ENCODE results near the gene PORCN.
A peak's percentile ranks its signal among the peaks of the same experiment; 100 is the strongest.

The PORCN gene

GRCh38 chrX:48476919-48477318 is 31.9 kb upstream of the PORCN start:
- DNase-seq (ENCODE audit: low spot score), result no peak

GRCh38 chrX:48477960-48478755 is 30.6 kb upstream of the PORCN start:
- no peak for DNase-seq (ENCODE audit: low spot score)

GRCh38 chrX:48478806-48479205 is 30.0 kb upstream of the PORCN start:
- no peak for DNase-seq (ENCODE audit: low spot score)

- DNase-seq (ENCODE audit: low spot score), result no peak
Measured at GRCh38 chrX:48480142-48480541, 28.6 kb upstream of the PORCN start.

- no peak for DNase-seq (ENCODE audit: low spot score)
Measured at GRCh38 chrX:48480583-48480982, 28.2 kb upstream of the PORCN start.

- DNase-seq (ENCODE audit: low spot score), result no peak
Measured at GRCh38 chrX:48482526-48482925, 26.3 kb upstream of the PORCN start.

GRCh38 chrX:48487362-48487798 is 21.4 kb upstream of the PORCN start:
- DNase-seq (ENCODE audit: low spot score), result peak; percentile 83

GRCh38 chrX:48488034-48488433 is 20.8 kb upstream of the PORCN start:
- no peak for DNase-seq (ENCODE audit: low spot score)

GRCh38 chrX:48489296-48489695 is 19.5 kb upstream of the PORCN start:
- no peak for DNase-seq (ENCODE audit: low spot score)

GRCh38 chrX:48489892-48490291 is 18.9 kb upstream of the PORCN start:
- DNase-seq (ENCODE audit: low spot score), result no peak

GRCh38 chrX:48490661-48491060 is 18.1 kb upstream of the PORCN start:
- no peak for DNase-seq (ENCODE audit: low spot score)

- no peak for DNase-seq (ENCODE audit: low spot score)
Measured at GRCh38 chrX:48491809-48492208, 17.0 kb upstream of the PORCN start.

- DNase-seq (ENCODE audit: low spot score), result no peak
Measured at GRCh38 chrX:48492293-48492910, 16.4 kb upstream of the PORCN start.

GRCh38 chrX:48493890-48494364 is 14.9 kb upstream of the PORCN start:
- DNase-seq (ENCODE audit: low spot score), result no peak

- DNase-seq (ENCODE audit: low spot score), result no peak
Measured at GRCh38 chrX:48496660-48497059, 12.1 kb upstream of the PORCN start.

GRCh38 chrX:48497871-48498270 is 10.9 kb upstream of the PORCN start:
- no peak for DNase-seq (ENCODE audit: low spot score)

GRCh38 chrX:48498374-48498809 is 10.4 kb upstream of the PORCN start:
- no peak for DNase-seq (ENCODE audit: low spot score)

- no peak for DNase-seq (ENCODE audit: low spot score)
Measured at GRCh38 chrX:48504261-48504660, 4.5 kb upstream of the PORCN start.

GRCh38 chrX:48505481-48505880 is 3.3 kb upstream of the PORCN start:
- DNase-seq (ENCODE audit: low spot score), result no peak

GRCh38 chrX:48507246-48507645 is 1.5 kb upstream of the PORCN start:
- no peak for DNase-seq (ENCODE audit: low spot score)

- DNase-seq (ENCODE audit: low spot score), result no peak
Measured at GRCh38 chrX:48509245-48509590, 426 bp downstream of the PORCN start.

- DNase-seq (ENCODE audit: low spot score), result no peak
Measured at GRCh38 chrX:48509619-48510018, 827 bp downstream of the PORCN start.

- DNase-seq (ENCODE audit: low spot score), result no peak
Measured at GRCh38 chrX:48511560-48511959, 2.8 kb downstream of the PORCN start.
